ENCODE measurements around the gene TAGAP. TPM values are rescaled to one million over a fixed set of nuclear protein-coding genes. Genes with fewer than 3 reads are reported as not detected.

The TAGAP gene
- total RNA-seq, 1 donor from 2014 or later, result 0.41 TPM

DNA sequence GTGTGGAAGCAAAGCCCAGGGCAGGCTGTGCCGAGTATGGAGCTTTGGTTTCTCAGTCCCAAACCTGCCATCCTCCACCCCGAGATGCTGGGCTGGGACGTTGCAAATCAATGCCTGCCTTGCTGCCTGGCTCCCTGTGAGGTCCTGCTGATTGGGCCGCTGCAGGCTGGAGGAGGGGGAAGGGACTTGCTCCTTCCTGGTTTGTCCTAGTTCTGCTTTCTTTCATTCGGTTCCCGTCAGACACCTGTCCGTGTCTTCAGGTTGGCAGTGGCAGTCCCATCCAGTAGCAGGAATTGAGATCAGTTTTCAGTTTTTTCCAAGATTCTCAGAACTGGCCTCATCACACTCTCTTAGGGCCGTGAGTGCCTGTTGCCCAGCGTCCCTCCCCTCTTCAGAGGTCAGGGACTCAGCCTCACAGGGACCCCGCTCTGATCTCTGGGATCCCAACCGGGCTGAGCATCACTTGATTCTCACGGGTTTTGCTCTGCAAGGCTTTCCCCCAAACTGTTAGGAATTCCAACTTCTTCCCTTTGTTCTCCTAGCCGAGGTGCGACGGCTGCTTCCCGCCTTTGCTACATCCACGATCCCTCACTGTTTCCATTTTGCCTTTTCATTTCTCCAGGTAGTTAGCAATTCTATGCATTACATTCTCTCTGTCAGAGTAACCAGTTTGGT is 24.2 kb upstream of the TAGAP start:
- DNase-seq (ENCODE audit: low spot score), result no peak
- peaks cover 9% of the 10 kb centered on the region for H3K27me3 Mint-ChIP-seq (ENCODE audit: unreplicated experiment)

DNA sequence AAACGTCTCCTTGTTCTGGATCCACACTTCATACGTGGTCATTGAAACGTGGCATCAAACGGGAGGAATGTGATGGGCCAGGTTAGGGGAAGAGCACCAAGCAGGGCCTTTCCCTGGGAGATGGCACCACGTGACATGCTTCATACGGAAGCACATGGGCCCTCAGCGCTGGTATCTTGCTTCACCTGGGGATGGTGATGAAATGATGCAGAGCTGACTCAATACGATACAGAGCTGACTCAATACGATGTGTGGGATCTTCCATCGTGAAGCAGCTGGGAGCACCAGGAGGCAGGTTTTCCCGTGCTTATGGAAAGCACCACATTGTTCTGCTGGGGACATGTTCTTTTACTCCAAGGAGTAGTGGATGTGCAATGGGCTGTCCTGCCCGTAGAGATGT is 22.5 kb upstream of the TAGAP start:
- no peak overlapping the region for H3K4me3 Mint-ChIP-seq (ENCODE audit: unreplicated experiment)
- H3K4me1 Mint-ChIP-seq (ENCODE audit: unreplicated experiment), result no peaks in the 10 kb centered on the region
- H3K27me3 Mint-ChIP-seq (ENCODE audit: unreplicated experiment), result peaks cover 11% of the 10 kb centered on the region
- H3K36me3 Mint-ChIP-seq (ENCODE audit: low read depth, unreplicated experiment), result no peaks in the 10 kb centered on the region
- TF ChIP-seq, protein P1, sequence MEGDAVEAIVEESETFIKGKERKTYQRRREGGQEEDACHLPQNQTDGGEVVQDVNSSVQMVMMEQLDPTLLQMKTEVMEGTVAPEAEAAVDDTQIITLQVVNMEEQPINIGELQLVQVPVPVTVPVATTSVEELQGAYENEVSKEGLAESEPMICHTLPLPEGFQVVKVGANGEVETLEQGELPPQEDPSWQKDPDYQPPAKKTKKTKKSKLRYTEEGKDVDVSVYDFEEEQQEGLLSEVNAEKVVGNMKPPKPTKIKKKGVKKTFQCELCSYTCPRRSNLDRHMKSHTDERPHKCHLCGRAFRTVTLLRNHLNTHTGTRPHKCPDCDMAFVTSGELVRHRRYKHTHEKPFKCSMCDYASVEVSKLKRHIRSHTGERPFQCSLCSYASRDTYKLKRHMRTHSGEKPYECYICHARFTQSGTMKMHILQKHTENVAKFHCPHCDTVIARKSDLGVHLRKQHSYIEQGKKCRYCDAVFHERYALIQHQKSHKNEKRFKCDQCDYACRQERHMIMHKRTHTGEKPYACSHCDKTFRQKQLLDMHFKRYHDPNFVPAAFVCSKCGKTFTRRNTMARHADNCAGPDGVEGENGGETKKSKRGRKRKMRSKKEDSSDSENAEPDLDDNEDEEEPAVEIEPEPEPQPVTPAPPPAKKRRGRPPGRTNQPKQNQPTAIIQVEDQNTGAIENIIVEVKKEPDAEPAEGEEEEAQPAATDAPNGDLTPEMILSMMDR (IDR thresholded peaks at IDR 0.05; ENCODE audit: unreplicated experiment), result no peak
- no peak for DNase-seq (ENCODE audit: low spot score)
- H3K27ac Mint-ChIP-seq (ENCODE audit: unreplicated experiment), result no peak overlapping the region
- no peaks in the 10 kb centered on the region for H3K9me3 Mint-ChIP-seq (ENCODE audit: unreplicated experiment)

More for the DNA sequence above, 24.2 kb upstream of the TAGAP start:
- Mint-ChIP-seq H3K9me3 (ENCODE audit: unreplicated experiment) (no peaks in the 10 kb centered on the region), H3K27ac (ENCODE audit: unreplicated experiment) (no peak overlapping the region), H3K36me3 (ENCODE audit: low read depth, unreplicated experiment) (no peaks in the 10 kb centered on the region), H3K4me3 (ENCODE audit: unreplicated experiment) (no peak overlapping the region), H3K4me1 (ENCODE audit: unreplicated experiment) (peaks cover 2% of the 10 kb centered on the region)
- TF ChIP-seq, protein P1 (IDR thresholded peaks at IDR 0.05; ENCODE audit: unreplicated experiment), result no peak

DNA sequence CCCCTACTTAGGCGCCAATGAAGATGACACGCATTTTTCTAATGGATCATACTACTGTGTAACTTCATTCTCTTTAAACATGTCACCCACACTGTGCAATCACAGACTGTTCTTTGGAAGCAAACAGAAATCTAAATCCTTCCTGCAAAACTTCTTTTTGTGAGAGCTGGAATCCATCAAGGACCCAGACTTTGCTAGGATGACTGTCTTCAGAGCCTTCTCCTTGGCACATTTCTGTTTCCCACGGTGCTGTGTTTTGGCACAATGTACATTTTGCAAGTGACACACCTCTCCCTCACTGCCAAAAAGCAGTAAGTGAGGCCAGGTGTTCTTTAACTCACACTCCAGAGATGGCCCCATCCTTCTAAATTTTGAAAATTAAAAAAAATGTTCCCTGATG is 21.7 kb upstream of the TAGAP start:
- DNase-seq (ENCODE audit: low spot score), result no peak
- Mint-ChIP-seq H3K27ac (ENCODE audit: unreplicated experiment) (no peak overlapping the region), H3K4me3 (ENCODE audit: unreplicated experiment) (no peak overlapping the region), H3K27me3 (ENCODE audit: unreplicated experiment) (peaks cover 11% of the 10 kb centered on the region), H3K4me1 (ENCODE audit: unreplicated experiment) (no peaks in the 10 kb centered on the region), H3K9me3 (ENCODE audit: unreplicated experiment) (no peaks in the 10 kb centered on the region), H3K36me3 (ENCODE audit: low read depth, unreplicated experiment) (no peaks in the 10 kb centered on the region)
- TF ChIP-seq, protein P1 (IDR thresholded peaks at IDR 0.05; ENCODE audit: unreplicated experiment), result no peak

DNA sequence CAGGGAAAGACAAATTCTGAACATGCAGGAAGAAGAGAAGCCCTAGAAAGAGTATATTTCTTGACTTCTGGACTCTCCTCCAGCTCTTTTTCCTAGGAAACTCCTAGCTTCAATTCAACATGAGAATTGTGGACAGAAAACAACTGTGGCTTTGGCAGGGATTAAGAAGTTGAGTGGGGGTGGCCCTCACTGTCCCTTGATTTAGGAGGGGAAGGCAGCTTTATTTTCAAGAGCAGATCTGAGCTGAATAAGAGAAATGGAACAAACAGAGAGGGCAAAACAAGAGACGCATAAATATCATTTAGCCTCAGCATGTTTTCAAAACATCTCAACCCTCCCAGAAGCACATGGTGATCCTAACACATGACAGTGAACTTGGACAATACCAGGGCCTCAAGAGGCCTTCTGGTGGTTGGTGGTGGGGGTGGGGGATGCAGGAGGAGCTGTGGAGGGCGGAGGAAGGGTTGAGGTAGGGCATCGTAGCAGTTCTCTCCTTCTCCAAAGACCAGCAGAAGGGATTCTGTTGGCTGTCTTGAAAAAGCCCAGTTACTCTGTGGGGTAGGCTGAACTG is 21.1 kb upstream of the TAGAP start:
- no peak for DNase-seq (ENCODE audit: low spot score)
- no peaks in the 10 kb centered on the region for H3K4me1 Mint-ChIP-seq (ENCODE audit: unreplicated experiment)
- H3K4me3 Mint-ChIP-seq (ENCODE audit: unreplicated experiment), result no peak overlapping the region
- no peaks in the 10 kb centered on the region for H3K9me3 Mint-ChIP-seq (ENCODE audit: unreplicated experiment)
- no peaks in the 10 kb centered on the region for H3K36me3 Mint-ChIP-seq (ENCODE audit: low read depth, unreplicated experiment)
- H3K27ac Mint-ChIP-seq (ENCODE audit: unreplicated experiment), result no peak overlapping the region
- H3K27me3 Mint-ChIP-seq (ENCODE audit: unreplicated experiment), result peaks cover 11% of the 10 kb centered on the region
- TF ChIP-seq, protein P1 (IDR thresholded peaks at IDR 0.05; ENCODE audit: unreplicated experiment), result no peak

DNA sequence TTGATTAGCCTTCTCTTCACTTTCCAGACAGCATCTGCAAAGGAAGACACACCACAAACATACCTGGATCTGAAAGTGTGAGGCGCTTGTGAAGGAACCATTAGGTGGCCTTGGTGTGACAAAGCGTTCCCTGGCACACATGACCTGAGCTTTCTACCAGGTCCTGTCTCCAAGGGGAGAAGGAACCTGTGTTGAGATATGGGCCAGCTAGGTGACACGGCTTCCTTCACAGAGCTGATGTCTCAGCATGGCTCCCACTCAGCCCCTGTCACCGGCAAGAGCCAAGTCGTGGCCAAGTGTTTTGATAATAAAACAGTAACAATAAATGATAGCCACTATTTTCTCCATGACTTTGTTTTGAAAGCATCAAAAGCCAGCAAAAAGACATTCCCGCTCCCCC is 20.3 kb upstream of the TAGAP start:
- H3K36me3 Mint-ChIP-seq (ENCODE audit: low read depth, unreplicated experiment), result no peaks in the 10 kb centered on the region
- peaks cover 11% of the 10 kb centered on the region for H3K27me3 Mint-ChIP-seq (ENCODE audit: unreplicated experiment)
- DNase-seq (ENCODE audit: low spot score), result no peak

More for the DNA sequence above, 20.3 kb upstream of the TAGAP start:
- no peak overlapping the region for H3K4me3 Mint-ChIP-seq (ENCODE audit: unreplicated experiment)
- no peaks in the 10 kb centered on the region for H3K4me1 Mint-ChIP-seq (ENCODE audit: unreplicated experiment)
- TF ChIP-seq, protein P1 (IDR thresholded peaks at IDR 0.05; ENCODE audit: unreplicated experiment), result no peak
- H3K9me3 Mint-ChIP-seq (ENCODE audit: unreplicated experiment), result no peaks in the 10 kb centered on the region
- no peak overlapping the region for H3K27ac Mint-ChIP-seq (ENCODE audit: unreplicated experiment)
